ENCODE data around the gene SOBP. TPM values are rescaled to one million over a fixed set of nuclear protein-coding genes. Genes with fewer than 3 reads are reported as not detected.
A peak's percentile ranks its signal among the peaks of the same experiment; 100 is the strongest.

Gene SOBP
- total and polyA plus RNA-seq, 7 donors = 5.7 to 27.6 (median 19.5) TPM

DNA sequence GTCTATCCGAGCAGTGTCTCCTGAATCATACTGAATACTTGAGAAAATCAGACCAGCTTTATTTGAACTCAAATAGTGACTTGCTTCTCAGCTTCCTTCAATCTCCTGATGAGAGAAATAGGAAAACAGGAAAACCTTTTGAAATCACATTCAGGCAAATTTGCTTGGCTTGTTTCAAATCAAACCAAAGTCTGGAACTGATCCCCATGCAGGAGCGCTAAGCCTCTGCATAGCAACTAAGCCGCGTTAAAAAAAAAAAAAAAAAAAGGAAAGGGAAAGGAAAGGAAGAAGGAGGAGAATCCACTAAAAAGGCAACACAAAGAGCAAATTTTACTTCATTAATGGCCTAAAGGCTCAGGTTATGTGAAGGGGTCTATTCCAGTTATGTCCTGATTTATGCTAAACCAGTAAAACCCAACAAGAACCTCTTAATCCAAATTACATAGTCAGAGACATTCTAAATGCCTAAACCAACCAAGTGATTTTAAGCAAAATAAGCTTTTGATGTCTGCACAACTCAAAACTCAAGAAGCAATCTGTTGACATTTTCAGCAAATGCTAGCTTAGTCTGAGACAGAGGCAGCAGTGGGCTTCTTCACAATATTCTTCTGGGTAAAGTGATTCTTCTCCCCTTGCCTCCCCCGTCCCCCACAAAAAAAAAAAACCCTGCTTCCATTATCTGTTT is 112.5 kb downstream of the SOBP start:
- H3K4me3 ChIP-seq = no peak overlapping the region
- no peak for DNase-seq
- ATAC-seq = no peak
- WGBS, 3 donors = 61 to 69% (median 63%) methylated on average over 5 of the region's 5 CpGs
- H3K27ac ChIP-seq = no peak overlapping the region
- H3K27me3 ChIP-seq (ENCODE audit: insufficient read depth in 3 of 3, low read length in 2 of 3) = no peaks in the 10 kb centered on the region
- TF ChIP-seq, protein P1, sequence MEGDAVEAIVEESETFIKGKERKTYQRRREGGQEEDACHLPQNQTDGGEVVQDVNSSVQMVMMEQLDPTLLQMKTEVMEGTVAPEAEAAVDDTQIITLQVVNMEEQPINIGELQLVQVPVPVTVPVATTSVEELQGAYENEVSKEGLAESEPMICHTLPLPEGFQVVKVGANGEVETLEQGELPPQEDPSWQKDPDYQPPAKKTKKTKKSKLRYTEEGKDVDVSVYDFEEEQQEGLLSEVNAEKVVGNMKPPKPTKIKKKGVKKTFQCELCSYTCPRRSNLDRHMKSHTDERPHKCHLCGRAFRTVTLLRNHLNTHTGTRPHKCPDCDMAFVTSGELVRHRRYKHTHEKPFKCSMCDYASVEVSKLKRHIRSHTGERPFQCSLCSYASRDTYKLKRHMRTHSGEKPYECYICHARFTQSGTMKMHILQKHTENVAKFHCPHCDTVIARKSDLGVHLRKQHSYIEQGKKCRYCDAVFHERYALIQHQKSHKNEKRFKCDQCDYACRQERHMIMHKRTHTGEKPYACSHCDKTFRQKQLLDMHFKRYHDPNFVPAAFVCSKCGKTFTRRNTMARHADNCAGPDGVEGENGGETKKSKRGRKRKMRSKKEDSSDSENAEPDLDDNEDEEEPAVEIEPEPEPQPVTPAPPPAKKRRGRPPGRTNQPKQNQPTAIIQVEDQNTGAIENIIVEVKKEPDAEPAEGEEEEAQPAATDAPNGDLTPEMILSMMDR (IDR thresholded peaks at IDR 0.05) = no peak
- no peaks in the 10 kb centered on the region for H3K36me3 ChIP-seq (ENCODE audit: insufficient read depth in 1 of 2, low read depth in 1 of 2)
- no peaks in the 10 kb centered on the region for H3K9me3 ChIP-seq
- intact Hi-C loops (cut with DNase I) = no loop called here
- peaks cover 46% of the 10 kb centered on the region for H3K4me1 ChIP-seq

DNA sequence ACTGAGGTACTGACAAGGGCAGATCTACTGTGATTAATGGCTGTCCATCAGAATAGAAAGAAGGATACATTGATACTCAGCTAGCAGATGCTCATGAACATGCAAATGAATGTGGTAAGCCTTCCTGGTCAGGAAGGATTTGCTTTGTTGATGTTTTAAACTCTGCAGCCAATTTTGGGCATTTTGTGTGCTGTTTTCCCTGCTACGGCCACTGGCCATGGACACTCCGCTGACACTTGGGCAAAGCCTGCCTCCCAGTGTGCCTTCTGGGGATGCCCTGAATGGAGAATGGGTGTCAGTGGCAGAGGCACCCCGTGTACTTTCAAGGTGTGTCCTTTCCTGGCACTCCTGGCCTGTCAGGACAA is 113.1 kb downstream of the SOBP start:
- DNase-seq (no peak), ATAC-seq (no peak)
- no peaks in the 10 kb centered on the region for H3K27me3 ChIP-seq (ENCODE audit: insufficient read depth in 3 of 3, low read length in 2 of 3)
- peaks cover 48% of the 10 kb centered on the region for H3K4me1 ChIP-seq
- H3K4me3 ChIP-seq = no peak overlapping the region
- intact Hi-C loops (cut with DNase I) = no loop called here
- WGBS, 3 donors = 74 to 79% (median 76%) methylated on average over 3 of the region's 3 CpGs
- H3K27ac ChIP-seq = no peak overlapping the region
- TF ChIP-seq, protein P1 (IDR thresholded peaks at IDR 0.05) = no peak
- no peaks in the 10 kb centered on the region for H3K36me3 ChIP-seq (ENCODE audit: insufficient read depth in 1 of 2, low read depth in 1 of 2)
- H3K9me3 ChIP-seq = no peaks in the 10 kb centered on the region

DNA sequence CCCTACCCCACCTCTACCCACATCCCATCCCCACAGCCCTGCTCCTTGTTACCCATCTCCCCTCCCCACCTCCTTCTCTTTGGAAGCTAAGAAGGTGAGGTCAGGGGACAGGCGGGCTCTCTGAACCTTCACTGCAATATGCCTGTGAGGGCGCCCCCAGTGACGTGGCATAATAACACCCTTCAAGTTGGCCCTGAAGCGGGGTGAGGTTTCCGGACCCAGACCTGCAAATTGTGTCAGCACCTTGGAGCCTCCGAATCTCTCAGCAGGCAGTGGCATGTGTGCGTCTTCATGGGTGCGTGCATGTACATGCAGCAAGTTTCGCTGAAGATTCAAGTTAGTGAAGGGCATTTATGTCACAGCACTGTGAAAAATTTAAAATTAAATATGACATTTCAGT is 114.6 kb downstream of the SOBP start:
- Histone ChIP-seq H3K36me3 (ENCODE audit: insufficient read depth in 1 of 2, low read depth in 1 of 2) (no peaks in the 10 kb centered on the region), H3K27me3 (ENCODE audit: insufficient read depth in 3 of 3, low read length in 2 of 3) (no peaks in the 10 kb centered on the region), H3K27ac (no peak overlapping the region), H3K4me1 (peaks cover 50% of the 10 kb centered on the region), H3K4me3 (no peak overlapping the region), H3K9me3 (no peaks in the 10 kb centered on the region)
- 96 to 98% (median 98%) methylated on average over 9 of the region's 9 CpGs for WGBS, 3 donors
- TF ChIP-seq, protein P1 (IDR thresholded peaks at IDR 0.05) = no peak
- intact Hi-C loops (cut with DNase I) = no loop called here
- ATAC-seq (no peak), DNase-seq (no peak)

DNA sequence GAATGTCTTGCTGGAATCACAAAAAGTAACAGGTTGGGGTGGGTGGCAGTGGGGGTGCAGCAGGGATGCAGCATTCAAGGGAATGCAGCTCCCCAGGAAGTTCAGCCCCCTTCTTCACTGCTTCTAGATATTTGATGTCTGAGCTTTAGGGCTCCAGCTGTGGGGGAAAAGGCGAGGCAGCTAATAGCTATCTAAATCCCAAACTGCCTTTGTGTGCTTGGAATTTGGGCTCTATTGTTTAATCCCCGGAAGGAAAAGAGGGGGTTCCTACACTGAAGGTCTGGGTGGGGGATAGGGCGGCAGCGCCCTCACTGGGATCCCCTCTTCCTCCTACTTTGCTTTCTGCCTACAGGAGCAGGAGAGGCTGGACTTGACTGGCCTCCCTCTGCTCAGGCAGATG is 116.5 kb downstream of the SOBP start:
- Histone ChIP-seq H3K36me3 (ENCODE audit: insufficient read depth in 1 of 2, low read depth in 1 of 2) (no peaks in the 10 kb centered on the region), H3K27me3 (ENCODE audit: insufficient read depth in 3 of 3, low read length in 2 of 3) (no peaks in the 10 kb centered on the region), H3K4me3 (no peak overlapping the region), H3K9me3 (no peaks in the 10 kb centered on the region), H3K4me1 (peaks cover 53% of the 10 kb centered on the region), H3K27ac (peak overlapping the region; percentile 40)
- DNase-seq (no peak), ATAC-seq (no peak)
- TF ChIP-seq, protein P1 (IDR thresholded peaks at IDR 0.05) = no peak
- WGBS, 3 donors = 76 to 81% (median 77%) methylated on average over 4 of the region's 4 CpGs
- intact Hi-C loops (cut with DNase I) = no loop called here

DNA sequence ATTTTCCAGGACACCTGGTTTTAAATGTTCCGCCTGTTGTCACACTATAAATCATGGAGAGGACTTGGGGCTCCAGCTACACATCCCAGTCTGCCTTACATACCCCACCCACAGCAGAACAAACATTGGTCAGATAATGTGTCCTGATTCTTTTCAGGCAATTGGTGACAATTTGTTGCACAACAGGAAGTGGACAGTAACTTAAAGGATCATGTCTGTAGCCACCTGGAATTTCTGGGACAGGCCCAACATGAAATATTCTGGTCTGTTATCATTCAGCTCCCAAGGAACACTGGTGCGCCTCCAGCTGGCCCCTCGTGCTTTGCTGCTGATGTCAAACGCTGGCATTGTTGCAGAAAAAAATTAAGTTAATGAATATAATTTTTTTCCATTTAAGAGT is 117.2 kb downstream of the SOBP start:
- Histone ChIP-seq H3K4me3 (no peak overlapping the region), H3K27ac (peak overlapping the region; percentile 40), H3K27me3 (ENCODE audit: insufficient read depth in 3 of 3, low read length in 2 of 3) (no peaks in the 10 kb centered on the region), H3K36me3 (ENCODE audit: insufficient read depth in 1 of 2, low read depth in 1 of 2) (no peaks in the 10 kb centered on the region), H3K4me1 (peaks cover 51% of the 10 kb centered on the region), H3K9me3 (no peaks in the 10 kb centered on the region)
- 28 to 39% (median 29%) methylated on average over 4 of the region's 4 CpGs for WGBS, 3 donors
- intact Hi-C loops (cut with DNase I) = no loop called here
- TF ChIP-seq, protein P1 (IDR thresholded peaks at IDR 0.05) = no peak
- DNase-seq (peak in 1 of 2 donors; percentile 26), ATAC-seq (peak; percentile 59 to 67 (median 64))
